ENCODE results near the gene KCTD15. TPM values are rescaled to one million over a fixed set of nuclear protein-coding genes. Genes with fewer than 3 reads are reported as not detected.

KCTD15 gene
- 44.0 and 47.9 TPM in 2 replicates for total RNA-seq

GRCh38 chr19:33796164-33796875 lies at the start of gene KCTD15:
Gene KCTD15 (plus strand): TSS chr19:33796870. CDS start chr19:33800455, 3,585 bp downstream.

Other genes with a start within 250 kb of the KCTD15 start
- gene CHST8, start 174.9 kb upstream of the KCTD15 start, total RNA-seq: 0.16 TPM in 1 of 2 replicates, not detected in the other